Measurements from ENCODE around the gene KIAA1191. TPM values are rescaled to one million over a fixed set of nuclear protein-coding genes. Genes with fewer than 3 reads are reported as not detected.

KIAA1191 gene
- total RNA-seq, 1 experiment from 2014 or later, result 119 TPM

DNA sequence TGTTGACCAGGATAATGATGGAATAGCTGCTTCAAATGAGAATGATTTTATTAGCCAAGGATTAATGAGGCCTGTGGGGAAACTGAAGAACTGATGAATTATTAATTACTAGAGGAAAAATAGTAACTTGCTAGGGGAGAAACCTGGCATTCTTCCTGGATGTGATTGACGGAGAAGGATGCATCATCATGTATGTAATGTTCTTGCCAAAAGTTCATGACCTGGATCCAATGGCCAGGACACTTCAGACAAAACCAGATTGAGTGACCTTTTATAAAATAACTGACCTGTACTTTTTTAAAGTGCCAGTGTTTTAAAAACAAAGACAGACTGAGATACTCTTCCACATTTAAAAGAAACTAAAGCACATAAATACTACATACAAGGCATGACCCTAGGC, 23.7 kb downstream of the KIAA1191 start:
- CTCF ChIA-PET, result no interaction called here
- Mint-ChIP-seq H3K36me3 (ENCODE audit: insufficient read depth, unreplicated experiment) (peaks cover 42% of the 10 kb centered on the region), H3K4me1 (ENCODE audit: low read depth, unreplicated experiment) (no peaks in the 10 kb centered on the region), H3K9me3 (ENCODE audit: unreplicated experiment) (no peaks in the 10 kb centered on the region), H3K4me3 (ENCODE audit: unreplicated experiment) (no peak overlapping the region), H3K27me3 (ENCODE audit: insufficient read depth, unreplicated experiment) (no peaks in the 10 kb centered on the region), H3K27ac (ENCODE audit: unreplicated experiment) (no peak overlapping the region)
- H3K36me3 ChIP-seq (ENCODE audit: control insufficient read depth, insufficient read depth, low read length), result no peaks in the 10 kb centered on the region; the same call in 1 of the 2 replicates
- H3K9me3 ChIP-seq, result no peaks in the 10 kb centered on the region
- BruUV-seq (replicated peaks), result no TSS peak
- no peaks in the 10 kb centered on the region for H3K4me1 ChIP-seq
- DNase-seq, result no peak
- TF ChIP-seq, protein P1, sequence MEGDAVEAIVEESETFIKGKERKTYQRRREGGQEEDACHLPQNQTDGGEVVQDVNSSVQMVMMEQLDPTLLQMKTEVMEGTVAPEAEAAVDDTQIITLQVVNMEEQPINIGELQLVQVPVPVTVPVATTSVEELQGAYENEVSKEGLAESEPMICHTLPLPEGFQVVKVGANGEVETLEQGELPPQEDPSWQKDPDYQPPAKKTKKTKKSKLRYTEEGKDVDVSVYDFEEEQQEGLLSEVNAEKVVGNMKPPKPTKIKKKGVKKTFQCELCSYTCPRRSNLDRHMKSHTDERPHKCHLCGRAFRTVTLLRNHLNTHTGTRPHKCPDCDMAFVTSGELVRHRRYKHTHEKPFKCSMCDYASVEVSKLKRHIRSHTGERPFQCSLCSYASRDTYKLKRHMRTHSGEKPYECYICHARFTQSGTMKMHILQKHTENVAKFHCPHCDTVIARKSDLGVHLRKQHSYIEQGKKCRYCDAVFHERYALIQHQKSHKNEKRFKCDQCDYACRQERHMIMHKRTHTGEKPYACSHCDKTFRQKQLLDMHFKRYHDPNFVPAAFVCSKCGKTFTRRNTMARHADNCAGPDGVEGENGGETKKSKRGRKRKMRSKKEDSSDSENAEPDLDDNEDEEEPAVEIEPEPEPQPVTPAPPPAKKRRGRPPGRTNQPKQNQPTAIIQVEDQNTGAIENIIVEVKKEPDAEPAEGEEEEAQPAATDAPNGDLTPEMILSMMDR (IDR thresholded peaks at IDR 0.05; ENCODE audit: insufficient read depth in 1 of 2, low read depth in 1 of 2, low read length in 1 of 2, severe bottlenecking in 1 of 2, unreplicated experiment in 1 of 2), result no peak
- intact Hi-C loops (cut with micrococcal nuclease; ENCODE audit: unreplicated experiment), result no loop called here
- POLR2A ChIA-PET, result no interaction called here
- H3K4me3 ChIP-seq (ENCODE audit: low read depth, low read length), result no peak overlapping the region
- no peaks in the 10 kb centered on the region for H3K27me3 ChIP-seq (replicated peaks; ENCODE audit: control insufficient read depth, insufficient read depth, low read length)

DNA sequence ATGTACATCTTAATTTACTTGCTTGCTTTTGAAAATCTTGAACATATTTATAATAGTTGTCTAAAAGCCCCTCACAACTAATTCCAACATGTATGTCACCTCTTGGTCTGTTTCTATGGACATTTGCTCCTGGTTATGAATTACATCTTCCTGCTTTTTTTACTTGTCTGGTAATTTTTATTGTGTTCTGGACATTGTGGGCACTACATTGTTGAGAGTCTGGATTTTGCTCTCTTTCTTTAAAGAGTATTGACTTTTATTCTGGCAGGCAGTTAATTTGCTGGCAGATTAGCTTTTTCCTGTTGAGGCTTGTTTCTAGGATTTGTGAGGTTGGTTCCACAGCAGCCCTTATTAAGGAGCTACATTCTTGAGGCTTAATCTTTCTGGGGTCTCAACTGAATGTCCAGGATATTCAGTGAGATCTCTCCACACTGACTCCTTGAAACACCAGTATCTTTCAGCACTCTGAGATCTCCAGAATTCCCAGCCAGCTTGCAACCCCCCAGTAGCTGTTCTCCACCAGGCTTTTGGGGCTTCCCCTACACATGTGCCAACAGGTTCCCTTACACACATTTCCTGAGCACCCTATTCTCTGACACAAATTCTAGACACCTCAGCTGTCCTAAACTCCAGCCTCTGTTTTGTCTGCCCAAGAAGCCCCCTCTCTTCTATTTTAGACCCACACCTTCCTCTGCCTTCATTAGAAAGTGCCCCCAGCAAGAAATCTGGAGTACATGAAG, 27.4 kb downstream of the KIAA1191 start:
- no peak overlapping the region for H3K4me3 ChIP-seq (ENCODE audit: low read depth, low read length)
- Mint-ChIP-seq H3K4me3 (ENCODE audit: unreplicated experiment) (no peak overlapping the region), H3K9me3 (ENCODE audit: unreplicated experiment) (no peaks in the 10 kb centered on the region), H3K4me1 (ENCODE audit: low read depth, unreplicated experiment) (no peaks in the 10 kb centered on the region), H3K27me3 (ENCODE audit: insufficient read depth, unreplicated experiment) (no peaks in the 10 kb centered on the region), H3K36me3 (ENCODE audit: insufficient read depth, unreplicated experiment) (peaks cover 31% of the 10 kb centered on the region), H3K27ac (ENCODE audit: unreplicated experiment) (no peak overlapping the region)
- no peaks in the 10 kb centered on the region for H3K9me3 ChIP-seq
- ChIA-PET POLR2A (no interaction called here), CTCF (no interaction called here)
- no peaks in the 10 kb centered on the region for H3K27me3 ChIP-seq (replicated peaks; ENCODE audit: control insufficient read depth, insufficient read depth, low read length)
- no peak for DNase-seq
- BruUV-seq (replicated peaks), result no TSS peak
- no peaks in the 10 kb centered on the region; the same call in 1 of the 2 replicates for H3K36me3 ChIP-seq (ENCODE audit: control insufficient read depth, insufficient read depth, low read length)
- no peaks in the 10 kb centered on the region for H3K4me1 ChIP-seq
- intact Hi-C loops (cut with micrococcal nuclease; ENCODE audit: unreplicated experiment), result no loop called here
- TF ChIP-seq, protein P1 (IDR thresholded peaks at IDR 0.05; ENCODE audit: insufficient read depth in 1 of 2, low read depth in 1 of 2, low read length in 1 of 2, severe bottlenecking in 1 of 2, unreplicated experiment in 1 of 2), result no peak

DNA sequence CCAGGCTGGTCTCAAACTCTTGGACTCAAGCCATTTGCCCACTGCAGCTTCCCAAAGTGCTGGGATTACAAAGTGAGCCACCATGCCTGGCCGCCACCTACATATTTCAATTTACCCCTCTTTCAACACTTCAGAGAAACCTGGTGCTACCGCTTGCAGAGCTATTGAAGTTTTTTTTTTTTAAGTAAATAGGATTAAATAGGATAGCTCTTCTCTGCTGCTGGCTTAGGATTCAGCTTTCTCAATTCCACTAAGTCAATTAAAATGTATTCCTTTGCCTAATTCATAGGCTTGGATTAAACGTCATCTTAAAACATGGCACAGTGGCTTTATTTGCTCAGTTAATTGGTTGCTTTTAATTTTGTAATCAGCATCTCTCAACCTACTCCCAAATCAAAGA, 41.0 kb downstream of the KIAA1191 start:
- Histone ChIP-seq H3K9me3 (no peaks in the 10 kb centered on the region), H3K4me3 (ENCODE audit: low read depth, low read length) (no peak overlapping the region), H3K36me3 (ENCODE audit: control insufficient read depth, insufficient read depth, low read length) (peaks cover 1% of the 10 kb centered on the region; the same call in 1 of the 2 replicates), H3K4me1 (no peaks in the 10 kb centered on the region), H3K27me3 (replicated peaks; ENCODE audit: control insufficient read depth, insufficient read depth, low read length) (no peaks in the 10 kb centered on the region)
- no peaks in the 10 kb centered on the region for H3K9me3 Mint-ChIP-seq (ENCODE audit: unreplicated experiment)
- no TSS peak for BruUV-seq (replicated peaks)
- no peak for DNase-seq
- POLR2A ChIA-PET, result no interaction called here
- no peaks in the 10 kb centered on the region for H3K4me1 Mint-ChIP-seq (ENCODE audit: low read depth, unreplicated experiment)
- CTCF ChIA-PET, result interaction anchor here (0.7 kb wide), 1 partner anchor 1124 kb away, joined by 3 read pairs; no protein-coding TSS in a partner anchor
- H3K27me3 Mint-ChIP-seq (ENCODE audit: insufficient read depth, unreplicated experiment), result no peaks in the 10 kb centered on the region
- H3K27ac Mint-ChIP-seq (ENCODE audit: unreplicated experiment), result no peak overlapping the region
- TF ChIP-seq, protein P1 (IDR thresholded peaks at IDR 0.05; ENCODE audit: insufficient read depth in 1 of 2, low read depth in 1 of 2, low read length in 1 of 2, severe bottlenecking in 1 of 2, unreplicated experiment in 1 of 2), result no peak
- intact Hi-C loops (cut with micrococcal nuclease; ENCODE audit: unreplicated experiment), result no loop called here
- H3K4me3 Mint-ChIP-seq (ENCODE audit: unreplicated experiment), result no peak overlapping the region
- H3K36me3 Mint-ChIP-seq (ENCODE audit: insufficient read depth, unreplicated experiment), result peaks cover 52% of the 10 kb centered on the region

All from Caco-2 (cell line).